GM21825 (cell line): ENCODE measurements around the gene TBC1D22A.

Experiments used
- ATAC-seq: cut with Tn5 transposase; IDR thresholded peaks from one replicate; pipeline ENCODE4 v1.9.1; 2021; ENCODE audit warnings: mild to moderate bottlenecking, moderate library complexity; ENCODE audit not compliant: unreplicated experiment

Gene TBC1D22A

DNA sequence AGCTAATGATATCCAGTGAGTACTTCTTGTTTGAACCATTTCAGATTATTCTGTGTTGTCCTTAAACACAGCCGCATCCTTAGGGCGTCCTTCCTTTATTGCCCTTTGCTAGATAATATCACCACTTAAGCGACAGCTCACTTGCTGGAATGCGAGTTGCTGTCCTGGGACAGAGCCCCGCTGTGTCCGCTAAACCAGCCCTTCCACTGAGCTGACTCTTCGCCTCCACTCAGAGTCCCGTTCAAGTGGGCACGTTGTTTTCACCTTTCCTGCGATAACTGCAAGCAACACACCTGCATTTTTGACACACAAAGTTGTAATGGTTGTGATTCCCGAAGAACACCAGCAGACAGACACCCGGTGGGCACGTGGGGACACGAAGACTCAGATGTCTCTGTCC is 140.0 kb downstream of the TBC1D22A start:
- ATAC-seq = no peak

DNA sequence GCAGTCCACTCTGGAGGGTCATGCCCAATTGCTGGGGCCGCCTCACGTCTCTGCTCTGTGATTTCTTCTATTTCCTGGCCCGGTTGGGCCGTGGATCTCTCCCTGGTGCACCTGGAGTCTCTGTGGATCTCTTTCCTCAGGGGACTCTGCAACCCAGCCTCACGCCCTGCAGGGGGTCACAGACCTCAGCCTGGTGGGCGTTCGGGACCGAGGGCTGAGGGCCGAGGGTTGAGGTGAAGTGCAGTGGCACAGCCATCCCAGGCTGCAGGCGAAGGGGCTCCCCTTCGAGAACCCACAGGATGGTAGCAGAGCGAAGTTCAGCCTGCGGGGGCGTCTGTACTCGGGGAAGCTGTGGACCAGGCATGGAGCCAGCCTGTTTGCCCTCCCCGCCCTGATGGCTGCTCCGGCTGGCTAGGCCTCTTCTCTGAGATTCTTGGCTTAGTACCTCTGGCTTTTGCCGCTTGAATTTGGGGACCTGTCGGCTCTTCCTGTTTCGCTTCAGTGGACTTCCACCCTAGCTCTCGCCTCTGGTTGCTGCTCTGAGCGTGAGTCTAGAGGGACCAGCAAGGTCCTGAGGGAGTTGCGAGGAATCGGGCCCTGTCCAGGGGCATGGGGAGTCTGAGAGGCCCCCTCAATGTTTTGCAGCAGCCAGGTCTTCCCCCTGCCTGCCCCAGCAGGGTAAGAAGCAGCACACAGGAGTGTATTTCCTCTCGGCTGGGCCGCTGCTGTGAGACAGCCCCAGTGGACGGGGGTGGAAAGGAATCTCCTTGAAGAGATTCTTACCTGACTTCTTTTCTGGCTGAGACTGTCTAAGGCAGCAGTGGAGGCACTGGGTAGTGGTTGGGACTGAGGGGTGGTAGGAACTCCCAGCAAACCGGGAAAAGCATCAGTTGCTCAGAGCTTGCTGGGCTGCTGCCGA is 140.8 kb downstream of the TBC1D22A start:
- ATAC-seq = no peak

DNA sequence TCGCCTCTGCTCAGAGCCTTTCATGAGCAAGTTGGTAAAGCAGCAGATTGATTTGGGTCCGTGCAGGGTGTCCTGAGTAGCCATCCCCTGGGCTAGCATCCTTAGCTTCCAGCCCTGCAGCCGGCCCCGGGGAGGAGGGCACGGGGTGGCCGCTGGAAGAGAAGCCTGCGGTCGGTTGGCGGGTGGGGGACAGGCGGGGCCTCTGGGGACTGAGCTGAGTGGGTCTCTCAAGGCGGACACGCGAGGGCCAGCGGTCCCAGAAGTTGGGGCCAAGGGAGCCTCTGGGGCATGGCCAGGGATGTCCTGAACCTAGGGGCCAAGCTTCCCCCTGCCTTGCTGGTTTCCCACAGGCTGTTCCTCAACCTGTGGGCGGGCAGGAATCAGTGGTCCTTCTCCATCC is 143.0 kb downstream of the TBC1D22A start:
- no peak for ATAC-seq

- ATAC-seq = no peak
Measured at GRCh38 chr22:46905834-46906233, 143.4 kb downstream of the TBC1D22A start.

- ATAC-seq = no peak
Measured at GRCh38 chr22:46906326-46907045, 144.0 kb downstream of the TBC1D22A start.

DNA sequence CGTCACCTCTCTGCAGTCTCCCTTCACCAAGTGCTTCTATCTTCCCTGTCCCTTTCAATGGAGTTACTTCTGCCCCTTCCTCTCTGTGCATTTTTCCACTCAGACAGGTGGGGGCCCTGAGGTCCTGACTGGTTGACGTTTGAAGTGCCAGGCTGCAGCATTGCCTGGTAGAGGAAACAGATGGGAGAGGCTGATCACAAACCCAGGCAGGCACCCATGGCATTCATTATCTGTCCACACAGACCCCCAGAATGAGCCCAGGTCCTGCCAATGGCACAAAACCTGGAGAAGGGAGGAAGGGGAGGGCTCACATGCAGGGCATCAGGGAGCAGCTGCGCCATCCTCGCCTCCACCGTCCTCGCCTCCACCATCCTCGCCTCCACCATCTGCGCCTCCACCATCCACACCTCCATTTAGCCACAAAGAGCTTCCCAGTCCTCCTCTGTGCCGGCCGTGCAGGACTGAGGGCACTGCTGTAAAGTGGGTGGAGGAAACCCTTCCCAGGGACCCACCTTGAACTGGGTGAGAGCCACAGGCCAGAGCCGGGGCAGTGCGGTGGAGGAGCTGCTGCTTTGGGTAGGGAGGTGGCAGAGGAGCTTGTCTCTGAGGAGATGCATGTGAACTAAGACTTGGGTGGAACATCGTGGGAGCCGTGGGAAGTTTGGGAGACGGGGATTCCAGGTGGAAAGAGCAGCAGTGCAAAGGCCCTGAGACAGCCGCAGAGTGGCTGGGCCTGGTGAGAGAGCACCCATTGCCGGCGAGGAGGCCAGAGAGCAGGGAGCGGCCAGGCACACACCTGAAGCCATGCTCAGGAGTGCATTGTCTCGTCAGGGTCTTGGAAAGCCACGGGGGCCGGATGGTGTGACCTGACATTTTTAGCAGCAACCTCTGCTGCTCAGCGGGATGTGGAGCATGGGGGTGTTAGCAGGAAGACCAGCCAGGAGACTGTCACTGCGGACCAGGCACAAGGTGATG is 145.1 kb downstream of the TBC1D22A start:
- no peak for ATAC-seq

GRCh38 chr22:46908641-46909107 is 146.2 kb downstream of the TBC1D22A start:
- no peak for ATAC-seq

DNA sequence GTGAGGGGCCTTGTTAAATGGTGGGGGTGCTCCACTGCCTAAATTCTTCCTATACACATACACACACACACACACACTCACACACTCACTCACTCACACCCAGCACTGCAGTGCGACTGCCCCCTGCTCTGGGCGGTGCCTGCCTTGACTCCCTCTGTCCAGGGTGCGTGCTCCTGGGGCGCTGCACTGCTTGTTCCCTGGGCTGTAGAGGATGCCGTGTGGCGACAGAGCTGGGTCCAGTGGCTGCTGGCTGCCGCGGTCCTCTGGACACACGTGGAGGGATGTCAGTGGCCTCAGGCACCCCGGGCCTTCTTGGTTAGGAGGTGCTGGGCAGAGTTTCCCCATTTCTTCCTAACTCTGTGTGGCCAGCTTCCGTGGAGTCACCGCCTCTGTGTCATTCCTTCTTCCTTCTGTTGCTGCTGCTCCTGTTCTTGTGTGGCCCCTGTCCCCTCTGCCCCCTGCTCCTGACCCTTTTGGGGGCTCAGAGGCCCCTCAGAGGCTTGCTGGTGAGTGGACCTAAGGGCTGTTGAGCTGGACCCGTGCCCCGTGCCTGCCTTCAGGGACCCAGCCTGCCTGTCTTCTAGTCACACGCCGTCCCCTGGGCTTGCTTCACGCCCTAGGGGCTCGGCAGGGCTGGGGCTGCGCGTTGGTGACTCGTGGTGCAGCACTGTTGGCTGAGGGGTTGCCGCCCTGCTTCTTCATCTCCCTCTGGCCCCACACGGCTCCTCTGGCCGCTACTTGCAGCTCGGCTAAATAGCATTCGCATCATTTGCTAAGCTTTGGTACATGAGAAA is 147.0 kb downstream of the TBC1D22A start:
- ATAC-seq = no peak

GRCh38 chr22:46910624-46911023 is 148.2 kb downstream of the TBC1D22A start:
- ATAC-seq = no peak

GRCh38 chr22:46911346-46911745 is 148.9 kb downstream of the TBC1D22A start:
- ATAC-seq = no peak

DNA sequence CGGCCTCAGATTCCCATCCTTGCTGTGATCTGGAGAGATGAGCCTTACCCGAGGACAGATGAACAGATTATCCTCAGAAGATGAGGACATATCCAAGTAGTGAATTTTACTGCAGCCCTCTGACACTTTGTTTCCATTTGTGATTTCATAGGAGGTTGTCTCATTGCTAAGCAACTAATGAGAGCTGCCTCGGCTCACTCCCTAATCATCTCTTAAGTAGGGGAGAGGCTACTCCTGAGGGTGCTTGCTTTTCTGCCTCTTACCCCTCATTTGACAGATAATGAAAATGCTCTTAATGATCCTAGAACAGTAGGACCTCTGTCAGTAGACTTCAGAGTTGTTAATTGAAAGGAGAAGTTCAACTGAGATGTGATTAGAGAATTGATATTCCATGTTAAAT is 150.9 kb downstream of the TBC1D22A start:
- ATAC-seq = no peak

GRCh38 chr22:46914481-46914880 is 152.0 kb downstream of the TBC1D22A start:
- no peak for ATAC-seq

- ATAC-seq = no peak
Measured at GRCh38 chr22:46914916-46915894, 152.8 kb downstream of the TBC1D22A start.

GRCh38 chr22:46915950-46916730 is 153.7 kb downstream of the TBC1D22A start:
- no peak for ATAC-seq

GRCh38 chr22:46916886-46917770 is 154.7 kb downstream of the TBC1D22A start:
- ATAC-seq = no peak

GRCh38 chr22:46917771-46918101 is 155.3 kb downstream of the TBC1D22A start:
- no peak for ATAC-seq

DNA sequence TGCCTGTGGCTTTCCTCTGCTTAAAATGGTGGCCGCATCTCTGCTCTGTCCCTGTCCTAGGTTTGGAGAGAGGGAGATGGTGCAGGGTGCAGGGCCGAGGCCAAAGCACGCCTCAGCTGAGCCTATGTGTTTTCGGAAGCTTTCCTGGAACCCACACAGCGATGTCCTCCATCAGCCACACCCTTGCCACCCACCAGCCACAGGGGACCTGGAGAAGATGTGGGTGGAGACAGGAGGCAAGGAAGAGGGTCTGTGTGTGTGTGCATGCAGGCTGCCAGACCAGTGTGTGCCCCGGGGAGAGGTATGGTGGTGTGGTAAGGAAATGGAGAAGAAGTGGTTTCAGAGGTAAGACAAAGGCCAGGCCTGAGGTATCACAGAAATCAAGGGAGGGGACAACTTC is 155.7 kb downstream of the TBC1D22A start:
- no peak for ATAC-seq
